Subcutaneous abdominal adipose tissue (tissue), 5 donors: ENCODE data around the gene SCAF4.
"Not testable (repeated sequence)": the region's sequence is repeated elsewhere in the genome, so short reads cannot be mapped to it uniquely, and the experiment has no call there.

Experiments
- H3K27ac ChIP-seq: one replicate; pipeline ENCODE4 v1.7.0; 2013; ENCODE audit warnings: low read depth, mild to moderate bottlenecking, inconsistent platforms, low read length, moderate library complexity
- H3K27me3 ChIP-seq, 5 donors: one replicate each; pipeline ENCODE4 v1.7.0; 2013; ENCODE audit warnings: low read length in 5 of 5, inconsistent platforms in 1 of 5; ENCODE audit not compliant: control insufficient read depth in 5 of 5, insufficient read depth in 4 of 5
- H3K36me3 ChIP-seq, 5 donors: one replicate each; pipeline ENCODE4 v1.7.0; 2013; ENCODE audit warnings: low read length in 5 of 5; ENCODE audit not compliant: control insufficient read depth in 5 of 5, insufficient read depth in 5 of 5
- H3K4me1 ChIP-seq, 5 donors: one replicate each; pipeline ENCODE4 v1.7.0; 2013; ENCODE audit warnings: low read length in 5 of 5, mild to moderate bottlenecking in 3 of 5, moderate library complexity in 1 of 5; ENCODE audit not compliant: control insufficient read depth in 5 of 5, insufficient read depth in 5 of 5
- H3K4me3 ChIP-seq, 5 donors: one replicate each; pipeline ENCODE4 v1.7.0; 2013; ENCODE audit warnings: low read length in 5 of 5, low read depth in 1 of 5
- H3K9ac ChIP-seq, 5 donors: one replicate each; pipeline ENCODE4 v1.7.0; 2013; ENCODE audit warnings: low read length in 5 of 5, mild to moderate bottlenecking in 4 of 5, moderate library complexity in 3 of 5
- H3K9me3 ChIP-seq, 5 donors: one replicate each; pipeline ENCODE4 v1.7.0; 2013; ENCODE audit warnings: low read length in 5 of 5; ENCODE audit not compliant: control insufficient read depth in 5 of 5
- donor health status: healthy.
- donor health status: healthy.
- donor health status: healthy.
- donor health status: healthy.
- donor health status: healthy.

Gene SCAF4

GRCh38 chr21:31743712-31744111 lies 11.8 kb upstream of the SCAF4 start:
- Histone ChIP-seq H3K4me3 (no peak overlapping the region), H3K9me3 (peaks cover 0 to 7% (median 0%) of the 10 kb centered on the region in 5 donors), H3K36me3 (no peaks in the 10 kb centered on the region), H3K27me3 (no peaks in the 10 kb centered on the region), H3K9ac (no peak overlapping the region), H3K27ac (no peak overlapping the region), H3K4me1 (no peaks in the 10 kb centered on the region)

GRCh38 chr21:31741116-31741515 lies 9.2 kb upstream of the SCAF4 start:
- Histone ChIP-seq H3K9me3 (peaks cover 0 to 1% (median 0%) of the 10 kb centered on the region in 5 donors), H3K9ac (no peak overlapping the region), H3K4me1 (no peaks in the 10 kb centered on the region), H3K27ac (no peak overlapping the region), H3K36me3 (no peaks in the 10 kb centered on the region), H3K27me3 (no peaks in the 10 kb centered on the region), H3K4me3 (no peak overlapping the region)

GRCh38 chr21:31737586-31738397 lies 5.9 kb upstream of the SCAF4 start:
- H3K4me1 ChIP-seq = not testable (repeated sequence)

GRCh38 chr21:31735511-31735992 lies 3.6 kb upstream of the SCAF4 start:
- Histone ChIP-seq H3K36me3 (no peaks in the 10 kb centered on the region), H3K4me3 (no peak overlapping the region), H3K27me3 (no peaks in the 10 kb centered on the region)

More at GRCh38 chr21:31737586-31738397, 5.9 kb upstream of the SCAF4 start:
- H3K9me3 ChIP-seq, H3K9ac ChIP-seq, H3K36me3 ChIP-seq, H3K27ac ChIP-seq, H3K27me3 ChIP-seq, H3K4me3 ChIP-seq: not testable (repeated sequence)

GRCh38 chr21:31733551-31734149 lies 1.7 kb upstream of the SCAF4 start:
- Histone ChIP-seq H3K27ac (no peak overlapping the region), H3K4me3 (no peak overlapping the region)

More at GRCh38 chr21:31735511-31735992, 3.6 kb upstream of the SCAF4 start:
- no peak overlapping the region for H3K9ac ChIP-seq
- peaks cover 5 to 18% (median 15%) of the 10 kb centered on the region in 5 donors for H3K4me1 ChIP-seq
- H3K9me3 ChIP-seq = no peaks in the 10 kb centered on the region
- no peak overlapping the region for H3K27ac ChIP-seq

GRCh38 chr21:31732597-31733550 lies 956 bp upstream of the SCAF4 start:
- Histone ChIP-seq H3K9me3 (no peaks in the 10 kb centered on the region), H3K36me3 (no peaks in the 10 kb centered on the region), H3K4me1 (peaks cover 5 to 42% (median 36%) of the 10 kb centered on the region in 5 donors), H3K27ac (peak overlapping the region; percentile 78), H3K4me3 (peak overlapping the region; percentile 72 to 82 (median 77)), H3K27me3 (no peaks in the 10 kb centered on the region), H3K9ac (peak overlapping the region; percentile 29 to 89 (median 70))

More at GRCh38 chr21:31733551-31734149, 1.7 kb upstream of the SCAF4 start:
- Histone ChIP-seq H3K36me3 (no peaks in the 10 kb centered on the region), H3K9ac (no peak overlapping the region), H3K4me1 (peaks cover 5 to 36% (median 34%) of the 10 kb centered on the region in 5 donors), H3K27me3 (no peaks in the 10 kb centered on the region), H3K9me3 (no peaks in the 10 kb centered on the region)

- Histone ChIP-seq H3K4me1 (peaks cover 5 to 44% (median 36%) of the 10 kb centered on the region in 5 donors), H3K27ac (peak overlapping the region; percentile 95), H3K36me3 (no peaks in the 10 kb centered on the region), H3K9me3 (no peaks in the 10 kb centered on the region), H3K4me3 (peak overlapping the region; percentile 79 to 90 (median 87)), H3K27me3 (no peaks in the 10 kb centered on the region), H3K9ac (peak overlapping the region; percentile 81 to 96 (median 93))
Observed at GRCh38 chr21:31731056-31731856, 662 bp downstream of the SCAF4 start.

- H3K27ac ChIP-seq = peak overlapping the region; percentile 95
Observed at GRCh38 chr21:31730712-31731055, 1.2 kb downstream of the SCAF4 start.

More at GRCh38 chr21:31730712-31731055, 1.2 kb downstream of the SCAF4 start:
- Histone ChIP-seq H3K27me3 (no peaks in the 10 kb centered on the region), H3K9ac (peak overlapping the region; percentile 63 to 94 (median 81)), H3K4me3 (peak overlapping the region; percentile 79 to 90 (median 87)), H3K9me3 (no peaks in the 10 kb centered on the region), H3K36me3 (no peaks in the 10 kb centered on the region), H3K4me1 (peaks cover 5 to 44% (median 36%) of the 10 kb centered on the region in 5 donors)
